K562 (cell line): ENCODE data around the gene MTG2. TPM values are rescaled to one million over a fixed set of nuclear protein-coding genes. Genes with fewer than 3 reads are reported as not detected.

Experiments
- ATAC-seq: fragments of 200-7000 bp; cut with Tn5 transposase; 3 replicates; pipeline ENCODE4 v1.9.1; 2020; ENCODE audit warnings: moderate library complexity
- BruUV-seq: library from RNA; stranded (reverse); fragments of 400-500 nt; replicated peaks from 2 replicates; lab custom pipeline; 2021; lab: Mats Ljungman, UMichigan
- CTCF ChIA-PET: fragments of 300-600 bp; formaldehyde crosslinking; extraction: SDS; loops from one replicate; lab custom pipeline; 2021; ENCODE audit warnings: low intra/inter-chr PET ratio; lab: Yijun Ruan, JAX
- POLR2A ChIA-PET: fragments of 300-600, 350-650 bp; sonication (Branson Sonifier 250); formaldehyde crosslinking; extraction: SDS; loops from one replicate; lab custom pipeline; 2021; ENCODE audit warnings: antibody characterized with exemption, inconsistent platforms; lab: Yijun Ruan, JAX
- DNase-seq, 4 experiments: peaks; one replicate each; pipeline versions ENCODE4 v3.0.0 to v3.0.0-alpha.2; 2011 to 2018; ENCODE audit warnings: low spot score in 3 of 4, mixed read lengths in 3 of 4; ENCODE audit errors: extremely low read depth in 1 of 4
- FAIRE-seq: peaks from 2 replicates; lab custom pipeline; 2011; peaks lifted over from hg19 to GRCh38; lab: Jason Lieb, UNC
- H2AFZ ChIP-seq: 2 replicates; pipeline ENCODE4 v1.6.0; 2011; ENCODE audit warnings: low read depth, low read length, control low read depth, inconsistent platforms
- H3K27ac ChIP-seq: fragments of 200-600 bp; 3 replicates; pipeline ENCODE4 v1.8.0; 2011; ENCODE audit warnings: low read depth, mild to moderate bottlenecking, control low read depth, inconsistent platforms, low read length, moderate library complexity, mixed read lengths; ENCODE audit errors: extremely low read depth
- H3K27me3 ChIP-seq, 2 experiments: fragments of 300-600 bp in 1 of 2; 2 replicates in 1 of 2; 3 replicates in 1 of 2; pipeline versions ENCODE4 v1.6.0 to v1.8.0; 2011; ENCODE audit warnings: inconsistent platforms in 2 of 2, low read length in 2 of 2, mild to moderate bottlenecking in 1 of 2, mixed read lengths in 1 of 2, moderate library complexity in 1 of 2; ENCODE audit not compliant: control insufficient read depth in 2 of 2, insufficient read depth in 2 of 2
- H3K36me3 ChIP-seq: fragments of 300-600 bp; 3 replicates; pipeline ENCODE4 v1.8.0; 2011; ENCODE audit warnings: mild to moderate bottlenecking, low read length, inconsistent platforms; ENCODE audit not compliant: control insufficient read depth, insufficient read depth
- H3K4me1 ChIP-seq, 2 experiments: fragments of 200-600 bp in 1 of 2; replicated peaks in 1 of 2; 2 replicates in 1 of 2; 3 replicates in 1 of 2; pipeline versions ENCODE4 v1.5.1 to v1.8.0; 2011; ENCODE audit warnings: inconsistent platforms in 2 of 2, low read length in 2 of 2, mild to moderate bottlenecking in 1 of 2, mixed read lengths in 1 of 2, moderate library complexity in 1 of 2; ENCODE audit not compliant: control insufficient read depth in 2 of 2, insufficient read depth in 2 of 2
- H3K4me2 ChIP-seq: 2 replicates; pipeline ENCODE4 v1.6.1; 2011; ENCODE audit warnings: low read length, control low read depth, inconsistent platforms, mixed read lengths; ENCODE audit not compliant: insufficient read depth
- H3K4me3 ChIP-seq: fragments of 200-600 bp; sonication (generic), shearing (Covaris generic); 2 replicates; pipeline ENCODE4 v1.5.1; 2016; ENCODE audit warnings: control low read depth, inconsistent platforms
- H3K79me2 ChIP-seq: fragments of 200-600 bp; 3 replicates; pipeline ENCODE4 v1.8.0; 2011; ENCODE audit warnings: low read length, inconsistent platforms; ENCODE audit not compliant: control insufficient read depth, insufficient read depth
- H3K9ac ChIP-seq, 2 experiments: 2 replicates each; pipeline versions ENCODE4 v1.6.0 to v1.6.1; 2011; ENCODE audit warnings: low read depth in 2 of 2, low read length in 2 of 2, control low read depth in 1 of 2, inconsistent platforms in 1 of 2, mild to moderate bottlenecking in 1 of 2, mixed read lengths in 1 of 2; ENCODE audit not compliant: insufficient read depth in 1 of 2
- H3K9me1 ChIP-seq: one replicate; pipeline ENCODE4 v1.6.0; 2011; ENCODE audit warnings: inconsistent platforms, mild to moderate bottlenecking, low read length, moderate library complexity; ENCODE audit not compliant: control insufficient read depth, insufficient read depth
- H3K9me3 ChIP-seq: replicated peaks from 2 replicates; pipeline ENCODE4 v1.5.1; 2011; ENCODE audit warnings: low read depth, low read length, inconsistent platforms; ENCODE audit not compliant: control insufficient read depth, insufficient read depth
- H4K20me1 ChIP-seq: replicated peaks from 2 replicates; pipeline ENCODE4 v1.6.1; 2011; ENCODE audit warnings: low read length, inconsistent platforms, mixed read lengths; ENCODE audit not compliant: control insufficient read depth, insufficient read depth
- HDAC8 ChIP-seq: fragments of 450-650 bp; IDR thresholded peaks from 2 replicates; pipeline ENCODE4 v1.6.1; 2016; ENCODE audit warnings: mild to moderate bottlenecking, missing genetic modification characterization, moderate library complexity, missing compliant biosample characterization
- KDM4B ChIP-seq, 2 experiments: fragments of 450-650 bp in 1 of 2; sonication (generic) in 1 of 2; IDR thresholded peaks; 2 replicates each; pipeline ENCODE4 v1.6.1; 2016 to 2017; ENCODE audit warnings: borderline replicate concordance in 2 of 2, antibody characterized with exemption in 1 of 2, low read depth in 1 of 2, mild to moderate bottlenecking in 1 of 2
- MTA1 ChIP-seq: fragments of 450-650 bp; IDR thresholded peaks from 2 replicates; pipeline ENCODE4 v1.6.1; 2017; ENCODE audit warnings: borderline replicate concordance
- RAD21 ChIP-seq, 2 experiments: fragments of 250-450 bp in 1 of 2; fragments of 450-650 bp in 1 of 2; sonication (Bioruptor Pico) in 1 of 2; formaldehyde crosslinking in 1 of 2; IDR thresholded peaks in 1 of 2; conservative IDR thresholded peaks in 1 of 2; 2 replicates each; pipeline versions ENCODE4 v1.4.0 to v1.8.0; 2020 to 2022; ENCODE audit warnings: mild to moderate bottlenecking in 2 of 2, moderate library complexity in 1 of 2
- ZNF212 ChIP-seq: fragments of 450-650 bp; formaldehyde crosslinking; IDR thresholded peaks from 2 replicates; pipeline ENCODE4 v1.4.0; 2020; ENCODE audit warnings: mild to moderate bottlenecking
- WGBS: fragments of 100-300 bp; shearing (Covaris generic); methylation state at CpG from one replicate; pipeline ENCODE4 v1.1.6; 2016; ENCODE audit warnings: low coverage, mixed read lengths; ENCODE audit not compliant: insufficient coverage; ENCODE audit errors: missing lambda C conversion rate; 5-methylcytosine and 5-hydroxymethylcytosine counted together
- in situ Hi-C: fragments of 300-500 bp; cut with MboI; formaldehyde crosslinking; loops from 4 replicates; pipeline ENCODE4 v1.15.0; 2018; ENCODE audit warnings: inconsistent platforms, mixed read lengths
- intact Hi-C: fragments of 100-400 bp; cut with micrococcal nuclease; formaldehyde crosslinking; loops from 2 replicates; pipeline ENCODE4 v1.14.2; 2022
- polyA plus RNA-seq, 8 experiments: library from polyadenylated mRNA; depleted of rRNA in 4 of 8; stranded (reverse) in 5 of 8; unstranded in 3 of 8; fragments of >200 nt; fragmentation: Nextera tagmentation in 2 of 8; fragmentation: Illumina TruSeq in 1 of 8; extraction: Ambion mirVana in 2 of 8; extraction: Trizol in 1 of 8; gene quantifications; 2 replicates each; pipeline versions ENCODE4 v1.2.1 to v1.2.3, GENCODE V29; 2011 to 2014; ENCODE audit warnings: inconsistent platforms in 1 of 8, missing spikeins in 1 of 8
- total RNA-seq, 7 experiments: library from RNA; depleted of rRNA in 6 of 7; stranded (reverse); fragments of >200 nt in 6 of 7; fragmentation: Illumina TruSeq in 2 of 7; extraction: Trizol in 2 of 7; gene quantifications; 2 replicates each; pipeline versions ENCODE4 v1.2.1 to v1.2.3, GENCODE V29; 2011 to 2021; ENCODE audit warnings: low replicate concordance in 1 of 7
- TF ChIP-seq, protein P1 (sequence below): fragments of 450-650 bp; formaldehyde crosslinking; conservative IDR thresholded peaks from 2 replicates; pipeline ENCODE4 v1.4.0; 2022; ENCODE audit warnings: mild to moderate bottlenecking, missing genetic modification characterization
- TF ChIP-seq, protein P2 (sequence below): fragments of 250-450 bp; sonication (Bioruptor Pico); IDR thresholded peaks from 2 replicates; pipeline ENCODE4 v1.4.0; 2020
- TF ChIP-seq, protein P3 (sequence below): fragments of 250-450 bp; sonication (Bioruptor Pico); IDR thresholded peaks from 2 replicates; pipeline ENCODE4 v1.4.0; 2020; ENCODE audit warnings: borderline replicate concordance
- TF ChIP-seq, protein P4 (sequence below): fragments of 450-650 bp; IDR thresholded peaks from 2 replicates; pipeline ENCODE4 v1.6.1; 2016; ENCODE audit warnings: low read depth

Gene MTG2
- total and polyA plus RNA-seq, 9 of the 15 experiments (the other 6 are each of a cell fraction or from before 2014, with no cell fraction given) = 8.7 to 67.5 (median 44.5) TPM

DNA sequence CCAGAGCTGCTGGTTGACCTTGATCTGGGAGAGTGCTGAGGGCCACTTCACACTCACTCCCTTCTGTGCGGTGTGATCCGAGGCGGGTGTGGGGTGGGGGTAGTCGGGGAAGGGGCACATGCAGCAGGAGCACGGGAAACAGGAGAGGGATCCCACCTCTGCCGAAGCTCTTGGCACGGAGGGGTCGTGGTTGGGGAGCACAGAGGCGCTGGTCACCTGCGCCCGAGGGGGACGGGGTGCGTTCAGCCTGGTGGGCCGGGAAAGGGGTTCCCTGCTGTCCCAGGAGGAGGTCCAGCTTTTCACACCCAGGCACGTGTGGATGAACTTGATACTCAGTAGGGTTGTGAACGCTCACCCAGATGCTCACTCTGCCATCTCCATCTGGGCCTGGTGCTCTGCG is 22.0 kb upstream of the MTG2 start:
- no peak overlapping the region; a peak in 1 of 4 replicates for H3K9ac ChIP-seq
- no peaks in the 10 kb centered on the region for H3K27me3 ChIP-seq
- peaks cover 91% of the 10 kb centered on the region; the same call in 2 of the 3 replicates for H3K36me3 ChIP-seq
- H3K79me2 ChIP-seq = peaks cover 34% of the 10 kb centered on the region
- intact Hi-C loops = no loop called here
- H3K27ac ChIP-seq = no peak overlapping the region
- no TSS peak for BruUV-seq
- DNase-seq (no peak), FAIRE-seq (no peak), ATAC-seq (no peak)
- ChIA-PET POLR2A (interaction anchor here (0.5 kb wide), 1 partner anchor 145 kb away, joined by 3 read pairs; no protein-coding TSS in a partner anchor), CTCF (no interaction called here)
- in situ Hi-C loops = no loop called here
- peaks cover 18% of the 10 kb centered on the region for H4K20me1 ChIP-seq
- no peak overlapping the region for H3K4me2 ChIP-seq
- 83% methylated on average over 4 of the region's 17 CpGs for WGBS
- H3K4me1 ChIP-seq = peaks cover 2 to 48% of the 10 kb centered on the region in 2 experiments; a peak in 3 of 5 replicates
- no peak overlapping the region for H3K4me3 ChIP-seq
- peaks cover 5% of the 10 kb centered on the region for H3K9me1 ChIP-seq
- H2AFZ ChIP-seq = no peak overlapping the region
- no peaks in the 10 kb centered on the region for H3K9me3 ChIP-seq
- TF ChIP-seq, protein P1, sequence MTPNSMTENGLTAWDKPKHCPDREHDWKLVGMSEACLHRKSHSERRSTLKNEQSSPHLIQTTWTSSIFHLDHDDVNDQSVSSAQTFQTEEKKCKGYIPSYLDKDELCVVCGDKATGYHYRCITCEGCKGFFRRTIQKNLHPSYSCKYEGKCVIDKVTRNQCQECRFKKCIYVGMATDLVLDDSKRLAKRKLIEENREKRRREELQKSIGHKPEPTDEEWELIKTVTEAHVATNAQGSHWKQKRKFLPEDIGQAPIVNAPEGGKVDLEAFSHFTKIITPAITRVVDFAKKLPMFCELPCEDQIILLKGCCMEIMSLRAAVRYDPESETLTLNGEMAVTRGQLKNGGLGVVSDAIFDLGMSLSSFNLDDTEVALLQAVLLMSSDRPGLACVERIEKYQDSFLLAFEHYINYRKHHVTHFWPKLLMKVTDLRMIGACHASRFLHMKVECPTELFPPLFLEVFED (CRISPR knock-in tag) = no peak
- TF ChIP-seq RAD21 (CRISPR knock-in tag; conservative IDR thresholded peaks at IDR 0.05 in 1 of 2, IDR thresholded peaks at IDR 0.05 in 1 of 2) = no peak
- TF ChIP-seq, protein P2, sequence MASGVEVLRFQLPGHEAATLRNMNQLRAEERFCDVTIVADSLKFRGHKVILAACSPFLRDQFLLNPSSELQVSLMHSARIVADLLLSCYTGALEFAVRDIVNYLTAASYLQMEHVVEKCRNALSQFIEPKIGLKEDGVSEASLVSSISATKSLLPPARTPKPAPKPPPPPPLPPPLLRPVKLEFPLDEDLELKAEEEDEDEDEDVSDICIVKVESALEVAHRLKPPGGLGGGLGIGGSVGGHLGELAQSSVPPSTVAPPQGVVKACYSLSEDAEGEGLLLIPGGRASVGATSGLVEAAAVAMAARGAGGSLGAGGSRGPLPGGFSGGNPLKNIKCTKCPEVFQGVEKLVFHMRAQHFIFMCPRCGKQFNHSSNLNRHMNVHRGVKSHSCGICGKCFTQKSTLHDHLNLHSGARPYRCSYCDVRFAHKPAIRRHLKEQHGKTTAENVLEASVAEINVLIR (CRISPR knock-in tag) = no peak
- TF ChIP-seq MTA1 = no peak
- TF ChIP-seq, protein P3, sequence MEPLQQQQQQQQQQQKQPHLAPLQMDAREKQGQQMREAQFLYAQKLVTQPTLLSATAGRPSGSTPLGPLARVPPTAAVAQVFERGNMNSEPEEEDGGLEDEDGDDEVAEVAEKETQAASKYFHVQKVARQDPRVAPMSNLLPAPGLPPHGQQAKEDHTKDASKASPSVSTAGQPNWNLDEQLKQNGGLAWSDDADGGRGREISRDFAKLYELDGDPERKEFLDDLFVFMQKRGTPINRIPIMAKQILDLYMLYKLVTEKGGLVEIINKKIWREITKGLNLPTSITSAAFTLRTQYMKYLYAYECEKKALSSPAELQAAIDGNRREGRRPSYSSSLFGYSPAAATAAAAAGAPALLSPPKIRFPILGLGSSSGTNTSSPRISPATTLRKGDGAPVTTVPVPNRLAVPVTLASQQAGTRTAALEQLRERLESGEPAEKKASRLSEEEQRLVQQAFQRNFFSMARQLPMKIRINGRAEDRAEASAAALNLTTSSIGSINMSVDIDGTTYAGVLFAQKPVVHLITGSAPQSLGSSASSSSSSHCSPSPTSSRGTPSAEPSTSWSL (CRISPR knock-in tag) = no peak
- no peak for TF ChIP-seq HDAC8 (tag)
- no peak for TF ChIP-seq KDM4B (IDR thresholded peaks at IDR 0.05; ENCODE audit: borderline replicate concordance in 2 of 2, low read depth in 1 of 2)
- TF ChIP-seq, protein P4, sequence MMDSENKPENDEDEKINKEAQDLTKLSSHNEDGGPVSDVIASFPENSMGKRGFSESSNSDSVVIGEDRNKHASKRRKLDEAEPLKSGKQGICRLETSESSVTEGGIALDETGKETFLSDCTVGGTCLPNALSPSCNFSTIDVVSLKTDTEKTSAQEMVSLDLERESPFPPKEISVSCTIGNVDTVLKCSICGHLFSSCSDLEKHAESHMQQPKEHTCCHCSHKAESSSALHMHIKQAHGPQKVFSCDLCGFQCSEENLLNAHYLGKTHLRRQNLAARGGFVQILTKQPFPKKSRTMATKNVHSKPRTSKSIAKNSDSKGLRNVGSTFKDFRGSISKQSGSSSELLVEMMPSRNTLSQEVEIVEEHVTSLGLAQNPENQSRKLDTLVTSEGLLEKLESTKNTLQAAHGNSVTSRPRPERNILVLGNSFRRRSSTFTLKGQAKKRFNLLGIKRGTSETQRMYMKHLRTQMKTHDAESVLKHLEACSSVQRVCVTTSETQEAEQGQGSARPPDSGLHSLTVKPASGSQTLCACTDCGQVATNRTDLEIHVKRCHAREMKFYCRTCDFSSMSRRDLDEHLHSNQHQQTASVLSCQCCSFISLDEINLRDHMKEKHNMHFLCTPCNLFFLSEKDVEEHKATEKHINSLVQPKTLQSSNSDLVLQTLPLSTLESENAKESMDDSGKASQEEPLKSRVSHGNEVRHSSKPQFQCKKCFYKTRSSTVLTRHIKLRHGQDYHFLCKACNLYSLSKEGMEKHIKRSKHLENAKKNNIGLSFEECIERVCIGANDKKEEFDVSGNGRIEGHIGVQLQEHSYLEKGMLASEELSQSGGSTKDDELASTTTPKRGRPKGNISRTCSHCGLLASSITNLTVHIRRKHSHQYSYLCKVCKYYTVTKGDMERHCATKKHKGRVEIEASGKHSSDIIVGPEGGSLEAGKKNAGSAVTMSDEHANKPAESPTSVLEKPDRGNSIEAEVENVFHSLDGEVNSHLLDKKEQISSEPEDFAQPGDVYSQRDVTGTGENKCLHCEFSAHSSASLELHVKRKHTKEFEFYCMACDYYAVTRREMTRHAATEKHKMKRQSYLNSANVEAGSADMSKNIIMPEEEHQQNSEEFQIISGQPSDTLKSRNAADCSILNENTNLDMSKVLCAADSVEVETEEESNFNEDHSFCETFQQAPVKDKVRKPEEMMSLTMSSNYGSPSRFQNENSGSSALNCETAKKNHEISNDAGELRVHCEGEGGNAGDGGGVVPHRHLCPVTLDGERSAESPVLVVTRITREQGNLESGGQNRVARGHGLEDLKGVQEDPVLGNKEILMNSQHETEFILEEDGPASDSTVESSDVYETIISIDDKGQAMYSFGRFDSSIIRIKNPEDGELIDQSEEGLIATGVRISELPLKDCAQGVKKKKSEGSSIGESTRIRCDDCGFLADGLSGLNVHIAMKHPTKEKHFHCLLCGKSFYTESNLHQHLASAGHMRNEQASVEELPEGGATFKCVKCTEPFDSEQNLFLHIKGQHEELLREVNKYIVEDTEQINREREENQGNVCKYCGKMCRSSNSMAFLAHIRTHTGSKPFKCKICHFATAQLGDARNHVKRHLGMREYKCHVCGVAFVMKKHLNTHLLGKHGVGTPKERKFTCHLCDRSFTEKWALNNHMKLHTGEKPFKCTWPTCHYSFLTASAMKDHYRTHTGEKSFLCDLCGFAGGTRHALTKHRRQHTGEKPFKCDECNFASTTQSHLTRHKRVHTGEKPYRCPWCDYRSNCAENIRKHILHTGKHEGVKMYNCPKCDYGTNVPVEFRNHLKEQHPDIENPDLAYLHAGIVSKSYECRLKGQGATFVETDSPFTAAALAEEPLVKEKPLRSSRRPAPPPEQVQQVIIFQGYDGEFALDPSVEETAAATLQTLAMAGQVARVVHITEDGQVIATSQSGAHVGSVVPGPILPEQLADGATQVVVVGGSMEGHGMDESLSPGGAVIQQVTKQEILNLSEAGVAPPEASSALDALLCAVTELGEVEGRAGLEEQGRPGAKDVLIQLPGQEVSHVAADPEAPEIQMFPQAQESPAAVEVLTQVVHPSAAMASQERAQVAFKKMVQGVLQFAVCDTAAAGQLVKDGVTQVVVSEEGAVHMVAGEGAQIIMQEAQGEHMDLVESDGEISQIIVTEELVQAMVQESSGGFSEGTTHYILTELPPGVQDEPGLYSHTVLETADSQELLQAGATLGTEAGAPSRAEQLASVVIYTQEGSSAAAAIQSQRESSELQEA = no peak
- no peak for TF ChIP-seq ZNF212 (CRISPR knock-in tag)
